AG10803 (cell line): ENCODE data around the gene HPF1.
"Not testable (repeated sequence)": the region's sequence is repeated elsewhere in the genome, so short reads cannot be mapped to it uniquely, and the experiment has no call there.

ENCODE experiments used
- DNase-seq: peaks from one replicate; pipeline ENCODE4 v3.0.0; 2010; ENCODE audit warnings: low read depth
- H3K4me3 ChIP-seq: 2 replicates; pipeline ENCODE4 v1.5.1; 2011; ENCODE audit warnings: mild to moderate bottlenecking, low read length, control low read depth
- CTCF ChIP-seq: conservative IDR thresholded peaks from 2 replicates; pipeline ENCODE4 v1.5.1; 2011; ENCODE audit warnings: mild to moderate bottlenecking, low read length, control low read depth, inconsistent platforms

The HPF1 gene

GRCh38 chr4:169791527-169792156, 33.9 kb upstream of the HPF1 start:
- peak; percentile 63 for DNase-seq
- peak; percentile 70 for TF ChIP-seq CTCF
- peak overlapping the region; percentile 36 for H3K4me3 ChIP-seq

- H3K4me3 ChIP-seq, result no peak overlapping the region
- TF ChIP-seq CTCF, result no peak
- DNase-seq, result no peak
Measured at GRCh38 chr4:169791062-169791461, 33.3 kb upstream of the HPF1 start.

GRCh38 chr4:169774466-169775445, 17.0 kb upstream of the HPF1 start:
- DNase-seq, result no peak
- no peak; the same call in 1 of the 2 replicates for TF ChIP-seq CTCF
- H3K4me3 ChIP-seq, result no peak overlapping the region

- DNase-seq, result no peak
- H3K4me3 ChIP-seq, result no peak overlapping the region
- no peak for TF ChIP-seq CTCF
Measured at GRCh38 chr4:169773889-169774288, 16.1 kb upstream of the HPF1 start.

- not testable (repeated sequence) for H3K4me3 ChIP-seq, DNase-seq
Measured at GRCh38 chr4:169771556-169772080, 13.9 kb upstream of the HPF1 start.

- TF ChIP-seq CTCF, result no peak
- no peak overlapping the region for H3K4me3 ChIP-seq
- DNase-seq, result peak; percentile 4
Measured at GRCh38 chr4:169770416-169770815, 12.7 kb upstream of the HPF1 start.

- TF ChIP-seq CTCF, result no peak
- H3K4me3 ChIP-seq, result no peak overlapping the region
- DNase-seq, result no peak
Measured at GRCh38 chr4:169768385-169768784, 10.6 kb upstream of the HPF1 start.
